D721Med (cell line): ENCODE measurements around the gene HOXA6.

Experiments used
- DNase-seq: peaks from one replicate; pipeline ENCODE4 v3.0.0; 2011; ENCODE audit warnings: low spot score; ENCODE audit not compliant: insufficient read length
- FAIRE-seq: peaks from 2 replicates; lab custom pipeline; 2011; peaks lifted over from hg19 to GRCh38; lab: Jason Lieb, UNC
- TF ChIP-seq, protein P1 (sequence below): IDR thresholded peaks from 2 replicates; pipeline ENCODE4 v1.5.1; 2012; ENCODE audit warnings: mild to moderate bottlenecking, control low read depth; ENCODE audit not compliant: insufficient read depth; ENCODE audit errors: missing control alignments

HOXA6 gene

DNA sequence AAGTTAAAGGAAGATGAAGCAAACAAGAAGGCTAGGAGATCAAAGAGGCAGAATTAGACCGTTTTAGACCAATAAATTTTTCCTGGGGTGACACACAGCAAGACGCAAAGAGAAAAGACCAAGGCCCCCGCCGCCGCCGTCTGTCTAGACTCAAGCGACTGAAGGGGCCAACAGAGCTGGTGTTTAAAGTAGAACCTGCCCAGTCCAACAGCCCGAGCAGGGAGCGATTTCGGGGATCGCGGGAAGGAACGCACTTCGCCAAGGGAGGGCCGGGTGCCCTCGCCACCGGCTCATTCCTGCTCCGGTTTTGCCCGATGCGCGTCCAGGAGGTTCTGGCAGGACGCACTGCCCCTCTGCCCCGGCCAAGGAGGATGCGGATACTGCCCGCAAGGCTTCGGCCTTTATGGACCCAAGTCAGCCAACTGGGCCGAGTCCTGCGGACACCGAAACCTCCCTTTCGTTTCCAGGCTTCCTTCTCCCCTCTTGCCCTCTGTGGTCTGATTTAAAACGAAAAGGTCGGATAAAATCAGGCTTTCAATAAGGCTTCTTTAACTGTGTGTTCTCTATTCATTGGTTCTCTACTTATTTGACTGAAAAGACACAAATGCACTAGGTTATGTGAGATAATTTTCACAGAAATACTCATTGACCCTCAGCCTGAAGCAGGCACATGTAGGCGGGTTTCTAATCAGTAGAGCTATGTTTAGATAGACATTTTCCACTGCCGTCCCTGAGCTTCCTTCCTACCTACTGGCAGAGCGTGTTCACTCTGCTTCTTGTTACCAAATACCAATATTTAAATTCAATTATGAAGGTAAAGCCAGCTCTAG lies 11.1 kb upstream of the HOXA6 start:
- TF ChIP-seq, protein P1, sequence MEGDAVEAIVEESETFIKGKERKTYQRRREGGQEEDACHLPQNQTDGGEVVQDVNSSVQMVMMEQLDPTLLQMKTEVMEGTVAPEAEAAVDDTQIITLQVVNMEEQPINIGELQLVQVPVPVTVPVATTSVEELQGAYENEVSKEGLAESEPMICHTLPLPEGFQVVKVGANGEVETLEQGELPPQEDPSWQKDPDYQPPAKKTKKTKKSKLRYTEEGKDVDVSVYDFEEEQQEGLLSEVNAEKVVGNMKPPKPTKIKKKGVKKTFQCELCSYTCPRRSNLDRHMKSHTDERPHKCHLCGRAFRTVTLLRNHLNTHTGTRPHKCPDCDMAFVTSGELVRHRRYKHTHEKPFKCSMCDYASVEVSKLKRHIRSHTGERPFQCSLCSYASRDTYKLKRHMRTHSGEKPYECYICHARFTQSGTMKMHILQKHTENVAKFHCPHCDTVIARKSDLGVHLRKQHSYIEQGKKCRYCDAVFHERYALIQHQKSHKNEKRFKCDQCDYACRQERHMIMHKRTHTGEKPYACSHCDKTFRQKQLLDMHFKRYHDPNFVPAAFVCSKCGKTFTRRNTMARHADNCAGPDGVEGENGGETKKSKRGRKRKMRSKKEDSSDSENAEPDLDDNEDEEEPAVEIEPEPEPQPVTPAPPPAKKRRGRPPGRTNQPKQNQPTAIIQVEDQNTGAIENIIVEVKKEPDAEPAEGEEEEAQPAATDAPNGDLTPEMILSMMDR, result no peak
- no peak for FAIRE-seq
- no peak for DNase-seq

GRCh38 chr7:27157702-27158431 lies 10.3 kb upstream of the HOXA6 start:
- TF ChIP-seq, protein P1, result no peak
- DNase-seq (no peak), FAIRE-seq (no peak)

DNA sequence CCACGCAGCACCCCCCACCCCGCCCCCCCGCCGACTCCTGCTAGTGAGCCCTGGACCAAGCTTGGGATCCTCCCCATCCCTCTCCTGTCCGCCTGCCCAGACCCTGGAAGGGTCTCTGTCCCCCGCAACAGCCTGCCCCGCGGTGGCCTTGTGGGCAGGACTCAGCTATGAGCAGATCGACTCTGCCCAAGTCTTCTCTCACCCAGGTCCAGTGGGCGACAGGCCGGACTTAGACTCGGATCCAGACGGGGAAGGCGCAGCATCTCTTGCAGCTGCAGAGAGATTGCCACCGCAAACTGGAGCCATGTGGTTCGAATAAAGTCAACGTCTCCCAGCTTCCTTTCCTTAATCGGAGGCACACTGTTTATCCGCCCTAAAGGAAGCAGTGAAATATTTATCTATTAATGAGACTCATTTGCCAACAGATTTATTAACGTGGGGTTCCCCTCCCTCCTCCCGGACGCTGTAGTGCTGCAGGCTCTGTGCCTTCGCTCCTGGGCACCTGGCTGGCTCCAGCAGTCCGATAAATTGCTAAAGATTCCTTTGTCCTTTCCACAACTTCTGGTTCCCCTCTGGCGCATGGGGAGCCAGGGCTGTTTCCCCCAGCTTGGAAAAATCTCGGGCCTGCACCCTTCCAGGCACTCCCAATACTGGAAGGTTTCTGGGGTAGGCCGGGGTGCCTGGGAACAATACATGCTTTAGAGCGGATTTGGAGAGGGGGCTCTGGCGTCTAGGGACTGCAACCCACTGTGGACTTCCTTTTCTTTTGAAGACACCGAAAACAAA lies 9.5 kb upstream of the HOXA6 start:
- FAIRE-seq (no peak), DNase-seq (no peak)
- TF ChIP-seq, protein P1, result no peak

GRCh38 chr7:27156508-27156898 lies 8.9 kb upstream of the HOXA6 start, which contains the start of gene HOXA7:
Gene HOXA7 (minus strand): TSS chr7:27156675. CDS start chr7:27156545, 130 bp downstream.
- TF ChIP-seq, protein P1, result no peak
- FAIRE-seq (no peak), DNase-seq (no peak)

DNA sequence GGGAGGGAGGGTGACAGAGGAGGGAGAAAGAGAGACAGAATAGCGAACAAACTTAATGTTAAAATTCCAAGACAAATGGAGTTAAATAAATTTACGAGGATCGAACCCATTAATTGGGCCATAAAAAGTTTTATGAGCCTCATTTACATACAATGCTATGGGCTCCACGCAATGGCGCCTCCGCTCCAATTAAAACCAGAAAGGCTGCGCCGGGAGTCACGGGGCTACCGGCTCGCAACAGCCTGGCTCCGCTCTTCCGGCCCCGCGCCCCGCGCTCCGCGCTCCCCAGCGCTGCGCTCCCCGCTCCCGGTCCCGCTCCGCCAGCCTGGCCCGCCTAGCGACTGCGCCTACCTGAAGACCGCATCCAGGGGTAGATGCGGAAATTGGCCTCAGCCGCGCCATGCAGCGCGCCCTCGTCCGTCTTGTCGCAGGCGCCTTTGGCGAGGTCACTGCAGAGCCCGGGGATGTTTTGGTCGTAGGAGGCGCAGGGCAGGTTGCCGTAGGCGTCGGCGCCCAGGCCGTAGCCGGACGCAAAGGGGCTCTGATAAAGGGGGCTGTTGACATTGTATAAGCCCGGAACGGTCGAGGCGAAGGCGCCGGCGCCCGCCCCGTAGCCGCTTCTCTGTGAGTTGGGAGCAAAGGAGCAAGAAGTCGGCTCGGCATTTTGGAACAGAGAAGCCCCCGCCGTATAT lies 8.4 kb upstream of the HOXA6 start:
- no peak for FAIRE-seq
- TF ChIP-seq, protein P1, result no peak
- no peak for DNase-seq

GRCh38 chr7:27154901-27155815 lies 7.6 kb upstream of the HOXA6 start:
- FAIRE-seq (no peak), DNase-seq (no peak)
- TF ChIP-seq, protein P1, result no peak
